Measurements from ENCODE around the gene LDB2. TPM values are rescaled to one million over a fixed set of nuclear protein-coding genes. Genes with fewer than 3 reads are reported as not detected.

The LDB2 gene
- polyA plus RNA-seq, 3 donors: not detected

GRCh38 chr4:16714191-16714590 is 184.3 kb downstream of the LDB2 start:
- Mint-ChIP-seq H3K27ac (no peak overlapping the region), H3K36me3 (no peaks in the 10 kb centered on the region), H3K27me3 (ENCODE audit: low read depth in 3 of 3) (peaks cover 0 to 2% (median 2%) of the 10 kb centered on the region in 3 donors), H3K9me3 (peaks cover 0 to 7% (median 0%) of the 10 kb centered on the region in 7 donors), H3K4me1 (no peaks in the 10 kb centered on the region), H3K4me3 (no peak overlapping the region)
- H4K20me1 ChIP-seq (ENCODE audit: insufficient read depth, low read length): no peaks in the 10 kb centered on the region
- intact Hi-C loops (cut with micrococcal nuclease): no loop called here
- H2AFZ ChIP-seq (ENCODE audit: insufficient read depth, low read depth, low read length, poor library complexity, severe bottlenecking): no peak overlapping the region
- H3K9ac ChIP-seq (ENCODE audit: insufficient read depth, low read length, poor library complexity, severe bottlenecking): no peak overlapping the region
- H3K4me1 ChIP-seq (ENCODE audit: control insufficient read depth in 1 of 2, insufficient read depth in 2 of 2, low read length in 2 of 2): no peaks in the 10 kb centered on the region
- H3K27me3 ChIP-seq (ENCODE audit: control insufficient read depth in 2 of 2, insufficient read depth in 2 of 2, low read length in 2 of 2): no peaks in the 10 kb centered on the region
- no peak for TF ChIP-seq CTCF (IDR thresholded peaks at IDR 0.05)
- H3K27ac ChIP-seq (ENCODE audit: low read depth in 1 of 2, low read length in 2 of 2): no peak overlapping the region
- H3K9me3 ChIP-seq (replicated peaks in 1 of 2; ENCODE audit: control insufficient read depth in 1 of 2, insufficient read depth in 1 of 2, low read length in 2 of 2): no peaks in the 10 kb centered on the region
- no peaks in the 10 kb centered on the region for H3K79me2 ChIP-seq (ENCODE audit: insufficient read depth, low read length)
- H3K4me2 ChIP-seq (replicated peaks; ENCODE audit: extremely low read depth, low read length, poor library complexity, severe bottlenecking): no peak overlapping the region
- WGBS (ENCODE audit: insufficient coverage): 88% methylated on average over 1 of the region's 1 CpG
- no peaks in the 10 kb centered on the region for H3K36me3 ChIP-seq (replicated peaks in 1 of 2; ENCODE audit: control insufficient read depth in 1 of 2, insufficient read depth in 2 of 2, low read length in 2 of 2)
- no peak for DNase-seq
- no peak overlapping the region for H3K4me3 ChIP-seq (replicated peaks in 1 of 3; ENCODE audit: low read depth in 2 of 3, low read length in 3 of 3)

- DNase-seq: no peak
- Mint-ChIP-seq H3K27me3 (ENCODE audit: low read depth in 3 of 3) (peaks cover under 1 to 2% (median 2%) of the 10 kb centered on the region in 3 donors), H3K4me3 (no peak overlapping the region), H3K9me3 (peaks cover 0 to 7% (median 0%) of the 10 kb centered on the region in 7 donors), H3K36me3 (no peaks in the 10 kb centered on the region), H3K4me1 (no peaks in the 10 kb centered on the region), H3K27ac (no peak overlapping the region)
- Histone ChIP-seq H3K27ac (ENCODE audit: low read depth in 1 of 2, low read length in 2 of 2) (no peak overlapping the region), H4K20me1 (ENCODE audit: insufficient read depth, low read length) (no peaks in the 10 kb centered on the region), H3K79me2 (ENCODE audit: insufficient read depth, low read length) (no peaks in the 10 kb centered on the region), H2AFZ (ENCODE audit: insufficient read depth, low read depth, low read length, poor library complexity, severe bottlenecking) (no peak overlapping the region), H3K9me3 (replicated peaks in 1 of 2; ENCODE audit: control insufficient read depth in 1 of 2, insufficient read depth in 1 of 2, low read length in 2 of 2) (no peaks in the 10 kb centered on the region), H3K9ac (ENCODE audit: insufficient read depth, low read length, poor library complexity, severe bottlenecking) (no peak overlapping the region), H3K4me3 (replicated peaks in 1 of 3; ENCODE audit: low read depth in 2 of 3, low read length in 3 of 3) (no peak overlapping the region), H3K27me3 (ENCODE audit: control insufficient read depth in 2 of 2, insufficient read depth in 2 of 2, low read length in 2 of 2) (no peaks in the 10 kb centered on the region), H3K4me1 (ENCODE audit: control insufficient read depth in 1 of 2, insufficient read depth in 2 of 2, low read length in 2 of 2) (no peaks in the 10 kb centered on the region), H3K4me2 (replicated peaks; ENCODE audit: extremely low read depth, low read length, poor library complexity, severe bottlenecking) (no peak overlapping the region), H3K36me3 (replicated peaks in 1 of 2; ENCODE audit: control insufficient read depth in 1 of 2, insufficient read depth in 2 of 2, low read length in 2 of 2) (no peaks in the 10 kb centered on the region)
- 100% methylated on average over 2 of the region's 3 CpGs for WGBS (ENCODE audit: insufficient coverage)
- intact Hi-C loops (cut with micrococcal nuclease): no loop called here
- no peak for TF ChIP-seq CTCF (IDR thresholded peaks at IDR 0.05)
Measured at GRCh38 chr4:16713696-16714095, 184.7 kb downstream of the LDB2 start.

Data from CD14-positive monocyte (primary cell).